DMS153 (cell line): Measurements from ENCODE around the gene ZMYND11.
"Not testable (repeated sequence)": the region's sequence is repeated elsewhere in the genome, so short reads cannot be mapped to it uniquely, and the experiment has no call there.

Experiments used
- DNase-seq: peaks from one replicate; lab custom pipeline; 2025; lab: John Stamatoyannopoulos, UW

ZMYND11 gene

DNA sequence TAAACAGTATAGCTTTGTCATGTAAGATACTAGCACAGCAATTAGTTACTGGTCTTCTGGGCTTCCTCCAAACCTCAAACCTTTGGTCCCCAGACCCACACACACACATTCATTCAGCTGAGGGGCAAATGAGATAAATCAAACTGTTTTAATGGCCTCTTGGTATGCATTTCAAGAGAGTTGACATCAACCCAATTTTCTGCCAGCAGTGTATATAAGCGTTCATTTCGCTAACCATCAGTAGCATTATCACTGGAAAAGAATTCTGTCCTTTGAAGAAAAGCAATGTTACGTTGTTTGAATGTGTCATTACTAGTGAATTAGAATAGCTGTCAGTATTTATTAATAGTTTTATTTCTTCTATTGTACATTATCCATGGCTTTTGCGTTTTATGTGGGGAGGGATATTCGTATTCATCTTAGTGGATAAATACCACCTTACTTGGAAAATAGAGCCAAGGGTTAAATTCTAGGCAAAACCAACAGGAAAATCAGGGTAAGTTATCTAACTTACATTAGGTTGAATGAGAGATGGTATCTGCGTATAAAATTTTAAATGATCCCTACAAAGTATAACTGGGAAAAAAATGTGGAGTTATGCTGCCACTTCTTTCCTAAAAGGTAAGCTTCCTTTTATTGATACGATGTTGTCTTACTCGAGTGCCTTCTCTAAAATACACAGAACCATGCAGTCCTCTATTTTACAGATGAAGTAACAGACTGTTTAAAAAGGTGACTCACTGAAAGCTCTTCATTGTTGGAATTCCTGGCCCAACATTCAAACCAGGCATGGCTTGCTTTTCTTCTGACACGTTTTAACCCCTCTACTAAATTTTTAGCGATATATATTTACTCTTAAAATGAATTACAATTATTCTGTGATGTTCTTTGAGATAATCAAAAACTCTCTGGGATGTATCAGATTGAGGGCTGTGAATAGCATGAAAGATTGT is 2.0 kb upstream of the ZMYND11 start:
- no peak for DNase-seq

DNA sequence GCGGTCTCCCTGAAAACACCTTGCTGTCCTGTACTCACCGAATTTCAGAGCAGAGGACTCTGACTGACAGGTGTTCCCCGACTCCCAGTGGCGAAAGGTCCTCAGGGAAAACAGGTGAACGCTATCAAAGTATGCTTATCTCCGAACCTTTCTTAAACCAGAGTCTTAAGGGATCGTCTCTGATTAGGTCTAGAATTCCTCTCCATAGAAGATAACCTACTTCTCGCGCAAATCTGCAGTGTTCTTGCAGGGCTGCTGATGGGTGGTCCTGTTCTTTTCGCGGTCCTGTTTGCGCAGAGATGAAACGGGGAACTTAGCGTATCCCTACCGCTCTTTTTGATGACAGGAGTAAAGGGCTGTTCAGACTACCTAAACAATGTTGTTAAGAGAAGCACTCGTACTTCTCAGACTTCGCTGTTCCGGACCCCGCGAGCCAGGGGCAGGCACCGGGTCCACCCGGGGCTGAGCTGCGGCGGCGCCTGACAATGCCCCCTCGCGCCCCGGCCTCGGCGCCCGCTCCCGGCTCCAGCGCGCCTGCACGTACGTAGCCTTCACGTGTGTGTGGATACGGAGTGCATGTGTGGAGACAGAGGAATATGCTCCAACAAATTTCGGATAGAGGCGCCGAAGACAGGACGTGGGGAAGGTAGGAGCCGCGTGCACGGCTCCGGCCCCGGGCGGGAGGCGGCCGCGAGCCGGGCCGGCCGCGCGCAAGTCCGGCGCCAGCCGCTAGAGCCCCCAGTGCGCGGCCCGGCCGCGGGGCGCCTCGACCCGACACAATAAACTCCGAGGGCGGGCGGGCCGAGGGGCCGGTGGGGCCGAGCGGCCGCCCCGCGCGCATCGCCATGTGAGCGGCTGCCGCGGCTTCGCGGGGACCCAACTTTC is 766 bp upstream of the ZMYND11 start:
- no peak for DNase-seq

GRCh38 chr10:135601-136464 is 578 bp downstream of the ZMYND11 start:
- DNase-seq: no peak

- DNase-seq: no peak
Observed at GRCh38 chr10:136465-136762, 1.2 kb downstream of the ZMYND11 start.

DNA sequence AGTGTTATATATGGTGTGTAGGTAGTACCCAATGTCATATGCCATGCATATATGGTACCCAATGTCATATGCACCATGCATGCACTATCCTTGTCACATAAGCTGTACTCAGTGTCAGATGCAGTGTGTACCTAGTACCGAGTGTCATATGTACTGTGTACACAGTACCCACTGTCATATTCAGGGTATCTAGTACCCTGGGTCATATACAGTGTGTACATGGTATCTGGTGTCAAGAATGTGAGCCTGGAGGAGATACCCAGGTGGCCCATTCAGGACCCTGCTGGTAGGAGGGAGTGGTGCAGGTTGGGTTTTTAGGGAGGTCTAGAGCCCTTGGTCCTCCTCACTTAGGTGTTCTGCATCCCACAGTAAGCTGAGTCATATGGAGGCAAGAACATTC is 1.8 kb downstream of the ZMYND11 start:
- no peak for DNase-seq

DNA sequence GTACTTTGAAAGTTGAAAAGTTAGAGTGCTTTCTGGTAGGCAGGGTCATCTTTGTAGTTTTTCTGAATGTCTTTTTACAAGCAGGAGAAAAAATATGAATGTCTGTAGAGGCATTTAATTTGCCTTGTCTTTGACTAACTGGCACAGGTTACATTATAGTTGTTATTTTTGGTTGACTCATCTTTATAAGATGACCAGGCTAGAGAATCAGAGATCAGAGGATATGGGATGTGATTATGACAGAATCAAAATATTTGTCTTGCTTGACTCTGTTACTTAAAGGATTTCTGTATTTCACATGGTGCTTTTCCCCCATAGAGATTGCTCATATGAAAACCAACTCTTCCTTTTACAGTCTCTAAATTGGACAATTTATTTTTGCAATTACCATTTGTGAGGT is 2.4 kb downstream of the ZMYND11 start:
- no peak for DNase-seq

DNA sequence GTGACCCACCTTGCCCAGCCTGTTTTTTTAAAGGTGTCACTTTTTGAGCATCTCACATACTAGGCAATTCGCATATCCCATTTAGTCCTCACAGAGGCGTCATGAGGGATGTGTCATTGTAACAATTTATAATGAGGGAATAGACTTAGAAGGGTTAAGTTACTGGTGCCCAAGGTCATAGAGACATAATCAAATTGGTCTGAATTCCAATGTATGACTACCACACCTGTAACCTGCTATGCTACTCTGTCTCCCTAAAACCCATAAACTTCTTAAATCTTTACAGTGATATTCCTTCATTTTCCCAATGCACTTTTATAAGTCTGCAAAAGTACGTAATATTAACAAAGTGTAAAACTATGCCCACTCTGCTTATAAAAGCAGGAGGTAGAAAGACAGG is 7.1 kb downstream of the ZMYND11 start:
- DNase-seq: no peak

GRCh38 chr10:152915-153314 is 17.7 kb downstream of the ZMYND11 start:
- DNase-seq: no peak

GRCh38 chr10:154348-154747 is 19.1 kb downstream of the ZMYND11 start:
- DNase-seq: no peak

GRCh38 chr10:167383-167782 is 32.1 kb downstream of the ZMYND11 start:
- DNase-seq: no peak

GRCh38 chr10:173741-174140 is 38.5 kb downstream of the ZMYND11 start:
- no peak for DNase-seq

DNA sequence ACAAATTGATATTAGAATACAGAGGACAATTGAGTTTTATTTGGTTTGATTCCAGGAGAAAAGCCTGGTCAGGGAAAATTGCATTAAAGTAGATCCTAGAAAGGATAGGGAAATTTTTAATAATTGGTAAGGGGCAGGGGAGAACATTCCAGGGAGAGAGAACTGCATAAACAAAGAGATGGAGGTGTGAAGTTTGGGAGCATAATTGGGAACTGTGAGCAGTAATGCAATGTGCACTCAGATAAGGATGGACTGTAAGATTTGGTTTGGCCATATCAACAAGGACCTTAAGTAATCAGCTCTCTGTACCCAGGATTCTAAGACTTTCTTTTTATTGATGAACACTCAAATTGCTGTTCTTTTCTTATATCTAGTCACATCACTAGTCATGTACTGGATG is 41.4 kb downstream of the ZMYND11 start:
- DNase-seq: no peak

DNA sequence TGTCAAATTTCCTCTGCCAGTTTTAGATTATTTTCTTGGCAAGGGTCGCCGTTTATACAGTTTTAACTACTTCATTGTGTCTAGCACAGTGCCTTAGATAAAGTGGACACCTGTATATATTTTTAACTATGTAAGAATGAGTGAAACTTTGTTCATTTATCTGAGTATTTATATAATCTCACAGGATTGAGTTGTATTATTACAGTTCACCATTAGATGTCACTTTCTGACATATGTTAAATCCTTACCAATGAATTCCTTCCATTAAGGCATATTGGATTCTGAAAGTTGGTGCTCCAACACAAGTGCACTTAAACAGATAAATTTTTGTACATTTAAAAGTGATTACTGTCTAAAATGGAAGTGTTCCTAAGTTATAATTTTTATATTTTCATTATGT is 43.0 kb downstream of the ZMYND11 start:
- DNase-seq: no peak

DNA sequence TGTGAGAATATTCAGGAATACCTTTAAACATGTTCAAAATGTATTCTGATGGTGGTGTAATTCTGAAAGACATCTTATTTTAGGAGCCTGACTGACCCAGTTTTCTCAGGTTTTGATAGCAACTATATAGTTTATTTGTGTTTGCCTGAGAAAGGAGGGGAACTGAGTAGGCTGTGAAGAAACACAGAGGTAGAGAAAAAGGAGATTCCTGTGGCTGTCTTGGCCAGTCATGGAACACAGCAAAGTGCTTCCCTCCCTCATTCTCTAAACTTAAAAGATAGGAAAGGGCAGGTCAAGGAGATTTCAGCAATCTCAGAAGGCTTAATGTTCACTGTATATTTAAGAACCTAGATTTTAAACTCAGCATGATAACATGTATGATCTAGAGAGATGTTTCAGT is 43.5 kb downstream of the ZMYND11 start:
- DNase-seq: no peak

DNA sequence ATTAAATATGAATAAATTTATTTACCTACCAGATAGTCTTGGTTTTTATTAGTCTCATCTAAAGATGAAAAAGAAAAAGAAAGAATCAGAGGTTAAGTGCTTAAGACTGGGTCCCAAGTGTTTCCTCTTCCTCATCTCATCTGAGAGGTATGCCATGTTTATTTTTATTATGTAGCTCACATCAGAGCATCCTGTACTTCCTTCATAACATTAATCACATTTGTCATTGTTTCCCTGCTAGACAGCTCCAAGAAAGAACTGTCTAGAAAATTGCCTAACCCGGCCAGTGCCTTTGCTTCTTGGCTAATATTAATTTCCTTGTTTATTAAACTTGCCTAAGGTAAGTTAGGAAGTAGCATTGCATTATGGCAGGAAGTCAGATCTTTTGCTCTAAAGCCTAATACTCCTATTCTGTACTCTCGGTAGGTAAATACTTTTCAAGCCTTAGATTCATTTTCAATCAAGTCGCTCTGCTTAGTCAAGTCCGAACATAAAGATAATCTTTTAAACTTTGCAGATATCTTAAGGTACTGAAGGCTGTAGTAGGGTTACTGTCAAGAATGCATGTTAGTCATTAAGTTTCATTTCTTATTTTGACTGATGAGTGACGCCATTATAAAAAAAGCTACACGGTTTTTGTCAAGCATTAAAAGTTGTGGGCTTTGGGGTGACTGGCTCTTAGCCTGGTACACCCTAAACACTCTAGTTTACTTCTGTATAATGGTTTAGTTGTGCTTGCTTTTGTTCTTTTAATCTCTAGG is 47.4 kb downstream of the ZMYND11 start:
- DNase-seq: no peak

DNA sequence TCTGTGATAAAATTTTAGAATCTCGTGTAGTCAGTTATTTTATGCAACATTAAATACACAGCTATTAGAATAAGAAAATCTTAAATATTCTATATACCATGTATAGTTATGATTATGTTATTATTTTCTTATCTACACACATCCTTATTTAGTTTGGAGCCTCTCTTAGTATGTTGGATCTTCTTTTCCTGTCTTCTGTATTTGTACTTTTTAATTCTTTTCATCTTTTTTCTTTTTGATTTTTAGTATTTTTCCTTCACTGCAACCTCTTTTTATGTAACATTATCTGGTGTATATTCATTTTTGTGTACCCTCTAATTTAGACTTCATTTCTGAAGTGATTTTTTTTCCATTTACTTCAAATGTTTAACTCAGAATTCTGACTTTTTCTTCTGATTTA is 48.9 kb downstream of the ZMYND11 start:
- DNase-seq: no peak

DNA sequence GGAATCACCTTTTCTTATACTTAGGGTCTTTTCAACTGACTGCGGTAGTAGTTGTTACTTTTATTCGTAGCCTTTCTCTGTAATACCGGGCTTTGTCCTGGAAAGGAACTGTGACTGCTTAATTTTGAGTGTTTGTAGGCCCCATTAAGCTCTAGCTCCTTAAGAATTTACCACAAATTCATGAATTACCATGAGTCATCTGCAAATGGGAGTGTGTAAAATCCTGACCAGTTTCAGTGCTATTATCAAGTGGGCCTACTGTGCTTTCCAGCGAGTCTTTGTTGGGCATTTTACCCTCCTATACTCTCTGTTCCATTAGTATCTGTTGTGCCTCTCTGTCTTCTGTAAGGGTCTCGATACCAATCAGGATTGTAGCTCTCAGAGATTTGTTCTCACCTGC is 49.7 kb downstream of the ZMYND11 start:
- DNase-seq: no peak

GRCh38 chr10:185571-185970 is 50.3 kb downstream of the ZMYND11 start:
- not testable (repeated sequence) for DNase-seq

GRCh38 chr10:186911-187310 is 51.7 kb downstream of the ZMYND11 start:
- no peak for DNase-seq

DNA sequence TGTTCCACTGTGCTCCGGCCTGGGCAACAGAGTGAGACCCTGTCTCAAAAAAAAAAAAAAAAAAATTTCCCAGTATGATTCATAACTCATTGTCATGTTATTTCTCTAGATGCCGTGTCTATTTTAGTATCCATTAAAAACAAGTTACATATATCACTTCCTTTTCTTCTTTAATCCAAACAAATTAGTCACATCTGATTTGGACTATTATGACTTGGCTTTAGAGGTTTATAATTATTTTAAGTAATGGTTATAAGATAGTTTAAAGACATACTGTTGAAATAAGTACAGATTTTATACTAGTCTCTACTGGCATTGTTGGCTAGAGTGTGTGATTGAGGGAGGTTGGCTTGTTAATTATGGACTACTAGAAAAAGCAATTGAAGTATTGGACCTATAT is 53.3 kb downstream of the ZMYND11 start:
- no peak for DNase-seq

DNA sequence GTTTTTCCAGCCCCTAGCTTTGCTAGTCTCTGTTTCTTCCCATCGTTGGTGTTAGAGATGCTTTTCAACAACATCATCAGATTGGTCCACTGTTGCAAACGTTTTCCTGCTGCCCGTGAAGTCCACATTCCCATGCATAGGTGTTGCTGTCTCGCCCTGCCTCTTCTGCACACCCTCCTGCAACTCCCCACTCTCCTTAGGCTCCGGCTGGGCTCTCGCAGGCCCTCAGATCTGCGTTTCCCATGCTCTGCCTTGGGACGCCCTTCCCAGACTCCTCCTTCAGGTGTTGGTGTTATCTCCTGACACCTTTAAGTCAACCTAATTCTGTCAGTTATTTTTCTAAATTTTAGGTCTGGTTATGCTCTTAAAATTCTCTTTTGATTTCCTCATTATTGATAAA is 55.0 kb downstream of the ZMYND11 start:
- DNase-seq: no peak
